Panc1 (cell line): ENCODE data around the gene NR2E3.

ENCODE experiments used
- CTCF ChIP-seq: fragments of 450-650 bp; IDR thresholded peaks from 2 replicates; pipeline ENCODE4 v1.5.1; 2017; ENCODE audit warnings: mild to moderate bottlenecking
- POLR2AphosphoS5 ChIP-seq: IDR thresholded peaks from 2 replicates; pipeline ENCODE4 v1.6.1; 2012; ENCODE audit warnings: mild to moderate bottlenecking, low read depth, low read length, moderate library complexity
- TF ChIP-seq, protein P1 (sequence below), 2 experiments: IDR thresholded peaks; 2 replicates each; pipeline ENCODE4 v1.6.1; 2011 to 2012; ENCODE audit warnings: low read depth in 2 of 2, control low read depth in 1 of 2, low read length in 1 of 2, mild to moderate bottlenecking in 1 of 2, moderate library complexity in 1 of 2; ENCODE audit not compliant: insufficient read depth in 1 of 2

DNA sequence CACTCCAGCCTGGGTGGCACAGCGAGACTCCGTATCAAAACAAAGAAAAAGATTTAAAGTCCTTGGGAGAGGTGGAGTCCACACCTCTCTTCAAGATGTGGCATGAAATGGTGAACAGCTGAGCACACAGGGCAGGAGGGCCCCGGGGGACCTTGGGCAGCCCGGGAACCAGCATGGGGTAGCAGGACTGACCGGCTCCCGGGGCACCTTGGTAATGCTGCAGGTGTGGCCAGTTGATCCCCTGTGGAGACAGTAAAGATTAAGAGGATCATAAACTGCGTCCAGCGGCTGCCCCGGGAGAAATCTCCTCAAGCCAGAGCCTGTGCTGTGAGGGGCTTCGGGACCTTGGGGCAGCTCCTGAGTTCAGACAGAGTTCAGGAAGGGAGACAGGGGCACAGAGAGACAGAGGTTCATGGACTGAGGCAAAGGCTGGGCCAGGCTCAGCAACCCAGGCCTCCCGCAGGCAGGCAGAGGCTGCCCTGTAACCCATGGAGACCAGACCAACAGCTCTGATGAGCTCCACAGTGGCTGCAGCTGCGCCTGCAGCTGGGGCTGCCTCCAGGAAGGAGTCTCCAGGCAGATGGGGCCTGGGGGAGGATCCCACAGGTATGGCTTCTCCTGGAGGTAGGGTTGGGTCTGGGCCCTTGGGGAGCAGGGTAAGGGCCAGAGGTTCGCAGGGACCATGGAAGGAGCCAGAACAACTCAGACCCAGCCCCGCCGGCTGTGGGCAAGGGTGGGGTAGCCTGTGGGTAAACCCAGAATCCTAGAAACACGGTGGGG is at the start of gene NR2E3:
- no peak for TF ChIP-seq CTCF
- no peak for TF ChIP-seq POLR2AphosphoS5
- TF ChIP-seq, protein P1, sequence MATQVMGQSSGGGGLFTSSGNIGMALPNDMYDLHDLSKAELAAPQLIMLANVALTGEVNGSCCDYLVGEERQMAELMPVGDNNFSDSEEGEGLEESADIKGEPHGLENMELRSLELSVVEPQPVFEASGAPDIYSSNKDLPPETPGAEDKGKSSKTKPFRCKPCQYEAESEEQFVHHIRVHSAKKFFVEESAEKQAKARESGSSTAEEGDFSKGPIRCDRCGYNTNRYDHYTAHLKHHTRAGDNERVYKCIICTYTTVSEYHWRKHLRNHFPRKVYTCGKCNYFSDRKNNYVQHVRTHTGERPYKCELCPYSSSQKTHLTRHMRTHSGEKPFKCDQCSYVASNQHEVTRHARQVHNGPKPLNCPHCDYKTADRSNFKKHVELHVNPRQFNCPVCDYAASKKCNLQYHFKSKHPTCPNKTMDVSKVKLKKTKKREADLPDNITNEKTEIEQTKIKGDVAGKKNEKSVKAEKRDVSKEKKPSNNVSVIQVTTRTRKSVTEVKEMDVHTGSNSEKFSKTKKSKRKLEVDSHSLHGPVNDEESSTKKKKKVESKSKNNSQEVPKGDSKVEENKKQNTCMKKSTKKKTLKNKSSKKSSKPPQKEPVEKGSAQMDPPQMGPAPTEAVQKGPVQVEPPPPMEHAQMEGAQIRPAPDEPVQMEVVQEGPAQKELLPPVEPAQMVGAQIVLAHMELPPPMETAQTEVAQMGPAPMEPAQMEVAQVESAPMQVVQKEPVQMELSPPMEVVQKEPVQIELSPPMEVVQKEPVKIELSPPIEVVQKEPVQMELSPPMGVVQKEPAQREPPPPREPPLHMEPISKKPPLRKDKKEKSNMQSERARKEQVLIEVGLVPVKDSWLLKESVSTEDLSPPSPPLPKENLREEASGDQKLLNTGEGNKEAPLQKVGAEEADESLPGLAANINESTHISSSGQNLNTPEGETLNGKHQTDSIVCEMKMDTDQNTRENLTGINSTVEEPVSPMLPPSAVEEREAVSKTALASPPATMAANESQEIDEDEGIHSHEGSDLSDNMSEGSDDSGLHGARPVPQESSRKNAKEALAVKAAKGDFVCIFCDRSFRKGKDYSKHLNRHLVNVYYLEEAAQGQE (IDR thresholded peaks at IDR 0.05; ENCODE audit: insufficient read depth in 1 of 2, low read depth in 2 of 2, low read length in 1 of 2) = no peak
